Activated T-helper 2 cell treated with anti-CD3 and anti-CD28 coated beads, Interferon-gamma antibody, Interleukin-2, Interleukin-4, amounts not matched to agents 10 μg/mL and 5 μg/mL and 100 μg/mL, durations not matched to agents 14 hours and 24 hours and 36 hours (primary cell): ENCODE results near the gene CD84. TPM values are rescaled to one million over a fixed set of nuclear protein-coding genes. Genes with fewer than 3 reads are reported as not detected.
"Not testable (repeated sequence)": the region's sequence is repeated elsewhere in the genome, so short reads cannot be mapped to it uniquely, and the experiment has no call there.

ENCODE experiments used
- DNase-seq: peaks from one replicate; pipeline ENCODE4 v3.0.0; 2021; ENCODE audit warnings: low spot score
- H3K27ac Mint-ChIP-seq: one replicate; pipeline ENCODE4 v1.8.0; 2021; ENCODE audit warnings: mixed read lengths
- H3K27me3 Mint-ChIP-seq: one replicate; pipeline ENCODE4 v1.8.0; 2021; ENCODE audit warnings: low read depth, mixed read lengths
- H3K36me3 Mint-ChIP-seq: one replicate; pipeline ENCODE4 v1.8.0; 2021; ENCODE audit warnings: low read depth, mixed read lengths
- H3K4me1 Mint-ChIP-seq: one replicate; pipeline ENCODE4 v1.8.0; 2021; ENCODE audit warnings: low read depth, mixed read lengths
- H3K4me3 Mint-ChIP-seq: one replicate; pipeline ENCODE4 v1.8.0; 2021; ENCODE audit warnings: low read depth, mild to moderate bottlenecking, moderate library complexity, mixed read lengths
- H3K9me3 Mint-ChIP-seq: one replicate; pipeline ENCODE4 v1.8.0; 2021; ENCODE audit warnings: mixed read lengths
- intact Hi-C: fragments of 100-400 bp; cut with micrococcal nuclease; formaldehyde crosslinking; loops from one replicate; pipeline ENCODE4 v1.15.1; 2023
- total RNA-seq: library from RNA; stranded (reverse); gene quantifications from 2 replicates; pipeline ENCODE4 v1.2.3, GENCODE V29; 2022

Gene CD84
- total RNA-seq, 1 donor from 2014 or later: 14.1 TPM

DNA sequence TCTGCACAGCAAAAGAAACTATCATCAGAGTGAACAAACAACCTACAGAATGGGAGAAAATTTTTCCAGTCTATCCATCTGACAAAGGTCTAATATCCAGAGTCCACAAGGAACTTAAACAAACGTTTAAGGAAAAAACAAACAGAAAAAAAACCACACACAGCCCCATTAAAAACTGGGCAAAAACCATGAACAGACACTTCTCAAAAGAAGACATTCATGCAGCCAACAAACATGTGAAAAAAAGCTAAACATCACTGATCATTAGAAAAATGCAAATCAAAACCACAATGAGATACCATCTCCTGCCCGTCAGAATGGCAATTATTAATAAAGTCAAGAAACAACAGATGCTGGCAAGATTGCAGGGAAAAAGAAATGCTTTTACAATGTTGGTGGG is 16.6 kb downstream of the CD84 start:
- Mint-ChIP-seq H3K4me1 (peaks cover 76% of the 10 kb centered on the region), H3K9me3 (peaks cover 26% of the 10 kb centered on the region), H3K36me3 (peaks cover 82% of the 10 kb centered on the region)
- H3K27ac Mint-ChIP-seq, intact Hi-C loops, H3K27me3 Mint-ChIP-seq, DNase-seq, H3K4me3 Mint-ChIP-seq: not testable (repeated sequence)

- Mint-ChIP-seq H3K27ac (peak overlapping the region; percentile 80), H3K4me3 (peak overlapping the region; percentile 73), H3K36me3 (peaks cover 74% of the 10 kb centered on the region), H3K9me3 (peaks cover 26% of the 10 kb centered on the region), H3K4me1 (peaks cover 61% of the 10 kb centered on the region), H3K27me3 (no peaks in the 10 kb centered on the region)
- DNase-seq: no peak
- intact Hi-C loops: loop anchor here (1.0 kb wide), 2 partner anchors 7 to 15 kb away; no protein-coding TSS in a partner anchor
These were observed 18.5 kb downstream of the CD84 start for GRCh38 chr1:160560806-160561205.

DNA sequence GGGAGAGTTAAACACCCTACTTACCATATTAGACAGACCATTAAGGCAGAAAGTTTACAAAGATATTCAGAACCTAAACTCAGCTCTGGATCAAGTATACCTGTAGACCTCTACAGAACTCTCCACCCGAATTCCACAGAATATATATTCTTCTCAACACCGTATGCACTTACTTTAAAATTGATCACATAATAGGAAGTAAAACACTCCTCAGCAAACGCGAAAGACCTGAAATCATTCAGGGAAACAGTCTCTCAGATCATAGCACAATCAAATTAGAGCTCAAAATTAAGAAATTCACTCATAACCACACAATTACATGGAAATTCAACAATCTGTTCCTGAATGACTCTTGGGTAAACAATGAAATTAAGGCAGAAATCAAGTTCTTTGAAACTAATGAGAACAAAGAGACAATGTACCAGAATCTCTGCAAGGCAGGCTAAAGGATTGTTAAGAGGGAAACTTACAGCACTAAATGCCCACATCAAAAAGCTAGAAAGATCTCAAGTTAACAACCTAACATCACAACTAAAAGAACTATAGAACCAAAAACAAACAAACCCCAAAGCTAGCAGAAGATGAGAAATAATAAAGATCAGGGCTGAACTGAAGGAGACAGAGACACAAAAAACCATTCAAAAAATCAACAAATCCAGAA is 19.1 kb downstream of the CD84 start:
- H3K36me3 Mint-ChIP-seq: peaks cover 72% of the 10 kb centered on the region
- peaks cover 26% of the 10 kb centered on the region for H3K9me3 Mint-ChIP-seq
- peaks cover 57% of the 10 kb centered on the region for H3K4me1 Mint-ChIP-seq
- intact Hi-C loops: loop anchor here (1.0 kb wide), 2 partner anchors 8 to 16 kb away; no protein-coding TSS in a partner anchor
- peak overlapping the region; percentile 80 for H3K27ac Mint-ChIP-seq
- H3K4me3 Mint-ChIP-seq: peak overlapping the region; percentile 73
- no peak for DNase-seq
- no peaks in the 10 kb centered on the region for H3K27me3 Mint-ChIP-seq

GRCh38 chr1:160559437-160559836 is 19.9 kb downstream of the CD84 start:
- intact Hi-C loops: loop anchor here (2.0 kb wide), 1 partner anchor 19 kb away; no protein-coding TSS in a partner anchor
- not testable (repeated sequence) for DNase-seq, H3K27me3 Mint-ChIP-seq
- H3K9me3 Mint-ChIP-seq: peaks cover 26% of the 10 kb centered on the region
- peak overlapping the region; percentile 73 for H3K4me3 Mint-ChIP-seq
- peak overlapping the region; percentile 80 for H3K27ac Mint-ChIP-seq
- H3K36me3 Mint-ChIP-seq: peaks cover 65% of the 10 kb centered on the region
- peaks cover 51% of the 10 kb centered on the region for H3K4me1 Mint-ChIP-seq

- peak overlapping the region; percentile 73 for H3K4me3 Mint-ChIP-seq
- peak overlapping the region; percentile 80 for H3K27ac Mint-ChIP-seq
- H3K4me1 Mint-ChIP-seq: peaks cover 46% of the 10 kb centered on the region
- H3K36me3 Mint-ChIP-seq: peaks cover 64% of the 10 kb centered on the region
- peaks cover 26% of the 10 kb centered on the region for H3K9me3 Mint-ChIP-seq
- intact Hi-C loops: loop anchor here (2.0 kb wide), 1 partner anchor 18 kb away; no protein-coding TSS in a partner anchor
- H3K27me3 Mint-ChIP-seq: no peaks in the 10 kb centered on the region
- no peak for DNase-seq
These were observed 20.5 kb downstream of the CD84 start for GRCh38 chr1:160558660-160559380.

DNA sequence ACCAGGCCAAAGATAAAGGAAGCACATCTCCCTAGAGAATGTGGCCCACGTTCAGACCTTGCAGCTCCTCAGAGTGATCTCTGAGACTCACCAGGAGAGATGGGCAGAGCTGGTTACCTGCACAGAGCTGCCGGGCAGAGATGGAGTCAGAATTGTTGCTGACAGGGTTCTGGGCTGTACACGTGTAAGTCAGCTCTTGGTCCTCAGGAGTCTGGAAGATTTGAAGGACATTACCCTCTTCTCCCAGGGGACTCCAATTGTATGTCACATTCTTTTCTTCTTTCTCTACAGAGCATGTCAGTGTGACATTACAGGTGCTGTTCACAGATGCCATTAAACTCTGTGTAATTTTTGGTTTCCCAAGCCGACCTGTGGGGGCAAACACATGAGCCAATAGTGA is 25.5 kb downstream of the CD84 start:
- Mint-ChIP-seq H3K27ac (no peak overlapping the region), H3K36me3 (peaks cover 64% of the 10 kb centered on the region), H3K9me3 (no peaks in the 10 kb centered on the region), H3K27me3 (no peaks in the 10 kb centered on the region), H3K4me1 (peaks cover 24% of the 10 kb centered on the region), H3K4me3 (no peak overlapping the region)
- intact Hi-C loops: no loop called here
- DNase-seq: no peak

GRCh38 chr1:160552425-160552824 is 26.9 kb downstream of the CD84 start:
- intact Hi-C loops: no loop called here
- DNase-seq: no peak
- Mint-ChIP-seq H3K36me3 (peaks cover 71% of the 10 kb centered on the region), H3K4me3 (no peak overlapping the region), H3K27me3 (no peaks in the 10 kb centered on the region), H3K9me3 (no peaks in the 10 kb centered on the region), H3K4me1 (peaks cover 16% of the 10 kb centered on the region), H3K27ac (no peak overlapping the region)

DNA sequence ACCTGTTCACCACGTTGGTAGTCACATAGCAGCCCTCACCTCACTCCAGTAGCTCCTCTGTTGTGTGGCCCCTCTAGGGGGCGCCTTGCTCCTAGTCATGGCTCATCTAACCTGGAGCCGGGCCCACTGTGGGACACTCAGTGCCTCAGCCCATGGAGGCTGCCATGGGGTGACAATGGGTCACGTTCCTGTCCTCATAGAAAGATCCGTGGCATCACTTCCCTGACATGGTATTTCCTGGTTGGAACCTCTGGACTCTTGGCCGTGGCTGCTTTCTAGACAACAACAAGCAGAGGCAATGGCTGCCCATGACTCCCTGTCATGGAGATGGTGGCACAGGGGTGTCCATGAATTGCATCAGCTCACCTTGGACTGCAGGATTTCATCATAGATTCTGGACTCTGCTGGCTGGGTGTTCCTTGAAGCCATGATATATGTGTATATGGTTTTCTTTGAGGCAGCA is 28.7 kb downstream of the CD84 start:
- H3K4me1 Mint-ChIP-seq: peaks cover 11% of the 10 kb centered on the region
- H3K9me3 Mint-ChIP-seq: no peaks in the 10 kb centered on the region
- DNase-seq: peak; percentile 37
- no peak overlapping the region for H3K27ac Mint-ChIP-seq
- H3K4me3 Mint-ChIP-seq: no peak overlapping the region
- H3K36me3 Mint-ChIP-seq: peaks cover 74% of the 10 kb centered on the region
- intact Hi-C loops: loop anchor here (1.0 kb wide), 1 partner anchor 57 kb away; no protein-coding TSS in a partner anchor
- no peaks in the 10 kb centered on the region for H3K27me3 Mint-ChIP-seq

DNA sequence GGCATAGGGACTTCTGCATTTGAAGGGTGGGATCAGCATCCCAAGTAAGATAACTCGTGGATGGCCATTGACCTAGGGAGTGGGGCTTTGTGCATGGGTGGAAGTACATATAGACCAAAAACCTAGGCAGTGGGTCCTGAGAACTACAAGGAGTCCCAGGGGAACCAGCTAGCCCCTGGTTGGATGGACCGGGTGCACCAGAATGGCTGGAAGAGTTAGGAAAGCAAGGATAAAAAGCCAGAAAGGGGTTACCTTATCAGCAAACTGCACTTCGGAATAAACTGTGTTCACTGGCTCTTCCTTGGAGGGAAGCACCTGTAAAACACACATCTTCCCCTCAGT is 29.7 kb downstream of the CD84 start:
- H3K27me3 Mint-ChIP-seq: no peaks in the 10 kb centered on the region
- no peaks in the 10 kb centered on the region for H3K9me3 Mint-ChIP-seq
- no peak for DNase-seq
- peaks cover 16% of the 10 kb centered on the region for H3K4me1 Mint-ChIP-seq
- H3K36me3 Mint-ChIP-seq: peaks cover 79% of the 10 kb centered on the region
- no peak overlapping the region for H3K4me3 Mint-ChIP-seq
- peak overlapping the region; percentile 3 for H3K27ac Mint-ChIP-seq
- intact Hi-C loops: loop anchor here (1.0 kb wide), 1 partner anchor 58 kb away; no protein-coding TSS in a partner anchor

- Mint-ChIP-seq H3K9me3 (no peaks in the 10 kb centered on the region), H3K36me3 (peaks cover 76% of the 10 kb centered on the region), H3K4me3 (no peak overlapping the region)
These were observed 30.2 kb downstream of the CD84 start for GRCh38 chr1:160548960-160549664.

DNA sequence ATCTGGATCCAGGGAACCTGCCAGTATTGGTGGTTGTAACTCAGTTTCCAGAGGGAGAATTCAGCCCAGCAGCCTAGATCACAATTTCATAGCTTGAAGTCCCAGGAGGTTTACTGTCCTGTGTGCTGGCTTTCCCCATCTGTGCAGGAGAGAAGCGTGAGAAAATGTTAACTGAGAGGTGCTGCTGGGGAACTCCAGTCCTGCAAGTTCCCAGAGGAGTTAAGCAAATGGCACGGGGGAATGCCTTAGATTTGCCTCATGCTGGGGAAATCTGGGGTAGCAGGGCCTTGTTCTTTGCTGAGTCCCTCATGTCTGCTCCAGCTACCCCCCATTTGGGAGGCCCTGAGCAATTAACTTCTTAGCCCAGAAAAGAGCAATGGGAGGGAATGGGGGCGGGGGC is 31.1 kb downstream of the CD84 start:
- H3K4me3 Mint-ChIP-seq: no peak overlapping the region
- H3K4me1 Mint-ChIP-seq: peaks cover 18% of the 10 kb centered on the region

More at GRCh38 chr1:160548960-160549664, 30.2 kb downstream of the CD84 start:
- H3K4me1 Mint-ChIP-seq: peaks cover 17% of the 10 kb centered on the region
- H3K27ac Mint-ChIP-seq: peak overlapping the region; percentile 4
- H3K27me3 Mint-ChIP-seq: no peaks in the 10 kb centered on the region
- intact Hi-C loops: no loop called here
- no peak for DNase-seq

GRCh38 chr1:160547422-160547821 is 31.9 kb downstream of the CD84 start:
- Mint-ChIP-seq H3K27ac (no peak overlapping the region), H3K36me3 (peaks cover 63% of the 10 kb centered on the region), H3K4me3 (no peak overlapping the region), H3K27me3 (no peaks in the 10 kb centered on the region), H3K9me3 (no peaks in the 10 kb centered on the region), H3K4me1 (peaks cover 13% of the 10 kb centered on the region)
- intact Hi-C loops: no loop called here
- DNase-seq: no peak

More for the DNA sequence above, 31.1 kb downstream of the CD84 start:
- no peaks in the 10 kb centered on the region for H3K9me3 Mint-ChIP-seq
- no peak for DNase-seq
- H3K36me3 Mint-ChIP-seq: peaks cover 71% of the 10 kb centered on the region
- no peak overlapping the region for H3K27ac Mint-ChIP-seq
- H3K27me3 Mint-ChIP-seq: no peaks in the 10 kb centered on the region
- intact Hi-C loops: no loop called here
